Peyer's patch (tissue), 4 donors: ENCODE data around the gene GPR78. TPM values are rescaled to one million over a fixed set of nuclear protein-coding genes. Genes with fewer than 3 reads are reported as not detected.

Experiments
- total RNA-seq, 4 donors: library from RNA; depleted of rRNA; stranded (reverse); fragments of >200 nt; gene quantifications; one replicate each; pipeline ENCODE4 v1.1.0, GENCODE V29; 2016

The GPR78 gene
- total RNA-seq, 4 donors from 2014 or later, result not detected

Other genes with a start within 250 kb of the GPR78 start
- 10 to 100 TPM; 17.2 to 95.7 (median 43.7) TPM for gene ACOX3, start 139.7 kb upstream of the GPR78 start, total RNA-seq
- 10 to 100 TPM; 16.8 to 31.6 (median 28.1) TPM for gene TRMT44, start 139.6 kb upstream of the GPR78 start, total RNA-seq
- 1 to 10 TPM in 3 of 4 donors, not detected in 1; 1.2 to 2.0 (median 1.5) TPM for gene CPZ, start 12.4 kb downstream of the GPR78 start, total RNA-seq